Stimulated activated CD4-positive, alpha-beta T cell treated with anti-CD3 and anti-CD28 coated beads, Interleukin-2, amount 100 ng/mL, for 4 hours (primary cell): Measurements from ENCODE around the gene OBI1.

Experiments
- DNase-seq: peaks from one replicate; pipeline ENCODE4 v3.0.0-alpha.2; 2020; ENCODE audit warnings: low read depth

OBI1 gene

GRCh38 chr13:78576261-78576660, 82.7 kb downstream of the OBI1 start:
- no peak for DNase-seq

GRCh38 chr13:78572459-78572858, 86.5 kb downstream of the OBI1 start:
- no peak for DNase-seq

- DNase-seq = no peak
These were observed 89.9 kb downstream of the OBI1 start for GRCh38 chr13:78569029-78569428.

GRCh38 chr13:78566631-78567030, 92.3 kb downstream of the OBI1 start:
- no peak for DNase-seq
